ENCODE measurements around the gene FAM193A.

- no peak for TF ChIP-seq CTCF (conservative IDR thresholded peaks at IDR 0.05; ENCODE audit: low read depth, low read length)
- TF ChIP-seq EZH2 (IDR thresholded peaks at IDR 0.05; ENCODE audit: borderline replicate concordance, low read depth, low read length, poor library complexity, severe bottlenecking) = no peak
Measured at GRCh38 chr4:2666722-2667247, 130.3 kb downstream of the FAM193A start.
